Gastroesophageal sphincter (tissue), 3 donors: ENCODE results near the gene GCC1.

Experiments used
- POLR2A ChIP-seq, 2 donors: fragments of 450-650 bp; IDR thresholded peaks; one replicate each; pipeline ENCODE4 v1.6.1; 2017; ENCODE audit warnings: antibody characterized with exemption in 2 of 2, mild to moderate bottlenecking in 2 of 2, moderate library complexity in 1 of 2
- POLR2AphosphoS5 ChIP-seq: sonication (generic); formaldehyde crosslinking; IDR thresholded peaks from one replicate; pipeline ENCODE4 v1.6.1; 2017; ENCODE audit warnings: antibody characterized with exemption
- TF ChIP-seq, protein P1 (sequence below), 4 experiments: fragments of 200-600 bp in 2 of 4; fragments of 450-650 bp in 2 of 4; sonication (generic) in 1 of 4; IDR thresholded peaks; one replicate each; pipeline ENCODE4 v1.5.1; 2017 to 2019; ENCODE audit warnings: antibody characterized with exemption in 4 of 4, mild to moderate bottlenecking in 2 of 4, moderate library complexity in 2 of 4

GRCh38 chr7:127550247-127550646, 35.1 kb downstream of the GCC1 start:
- no peak for TF ChIP-seq POLR2A (IDR thresholded peaks at IDR 0.05)
- TF ChIP-seq, protein P1, sequence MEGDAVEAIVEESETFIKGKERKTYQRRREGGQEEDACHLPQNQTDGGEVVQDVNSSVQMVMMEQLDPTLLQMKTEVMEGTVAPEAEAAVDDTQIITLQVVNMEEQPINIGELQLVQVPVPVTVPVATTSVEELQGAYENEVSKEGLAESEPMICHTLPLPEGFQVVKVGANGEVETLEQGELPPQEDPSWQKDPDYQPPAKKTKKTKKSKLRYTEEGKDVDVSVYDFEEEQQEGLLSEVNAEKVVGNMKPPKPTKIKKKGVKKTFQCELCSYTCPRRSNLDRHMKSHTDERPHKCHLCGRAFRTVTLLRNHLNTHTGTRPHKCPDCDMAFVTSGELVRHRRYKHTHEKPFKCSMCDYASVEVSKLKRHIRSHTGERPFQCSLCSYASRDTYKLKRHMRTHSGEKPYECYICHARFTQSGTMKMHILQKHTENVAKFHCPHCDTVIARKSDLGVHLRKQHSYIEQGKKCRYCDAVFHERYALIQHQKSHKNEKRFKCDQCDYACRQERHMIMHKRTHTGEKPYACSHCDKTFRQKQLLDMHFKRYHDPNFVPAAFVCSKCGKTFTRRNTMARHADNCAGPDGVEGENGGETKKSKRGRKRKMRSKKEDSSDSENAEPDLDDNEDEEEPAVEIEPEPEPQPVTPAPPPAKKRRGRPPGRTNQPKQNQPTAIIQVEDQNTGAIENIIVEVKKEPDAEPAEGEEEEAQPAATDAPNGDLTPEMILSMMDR (IDR thresholded peaks at IDR 0.05) = no peak
- TF ChIP-seq POLR2AphosphoS5 = no peak
